OCI-LY7 (cell line): ENCODE data around the gene PPT2.

ENCODE experiments used
- CTCF ChIP-seq: fragments of 200-600 bp; sonication (generic); conservative IDR thresholded peaks from 2 replicates; pipeline ENCODE4 v1.5.1; 2014; ENCODE audit warnings: mild to moderate bottlenecking, antibody characterized with exemption, low read length, moderate library complexity, mixed read lengths
- EZH2phosphoT487 ChIP-seq: fragments of 200-600 bp; sonication (generic); IDR thresholded peaks from 2 replicates; pipeline ENCODE4 v1.6.1; 2018; ENCODE audit warnings: low read depth, borderline replicate concordance, mild to moderate bottlenecking, mixed run types, antibody characterized with exemption, low read length, moderate library complexity, mixed read lengths

- TF ChIP-seq CTCF: no peak
- no peak for TF ChIP-seq EZH2phosphoT487
These were observed 40.3 kb upstream of the PPT2 start for GRCh38 chr6:32113386-32114352.
